NOMO-1 treated with DMSO at 0.1 percent for 48 hours (cell line): ENCODE data around the gene PSG6.
A peak's percentile ranks its signal among the peaks of the same experiment; 100 is the strongest.
"Not testable (repeated sequence)": the region's sequence is repeated elsewhere in the genome, so short reads cannot be mapped to it uniquely, and the experiment has no call there.

Experiments
- DNase-seq: peaks from one replicate; lab custom pipeline; 2025; ENCODE audit not compliant: unreplicated experiment; lab: John Stamatoyannopoulos, UW

PSG6 gene

GRCh38 chr19:42917634-42918033 lies at the start of gene PSG6:
TSS of gene PSG6 (minus strand) at chr19:42917894. CDS start at chr19:42917792, 102 bp downstream.
- DNase-seq: not testable (repeated sequence)

GRCh38 chr19:42965176-42965575 lies 47.5 kb upstream of the PSG6 start:
- no peak for DNase-seq

GRCh38 chr19:42961119-42961518 lies 43.4 kb upstream of the PSG6 start:
- DNase-seq: no peak

GRCh38 chr19:42952126-42952525 lies 34.4 kb upstream of the PSG6 start:
- DNase-seq: not testable (repeated sequence)

GRCh38 chr19:42951476-42951875 lies 33.8 kb upstream of the PSG6 start:
- not testable (repeated sequence) for DNase-seq

- DNase-seq: no peak
These were observed 24.6 kb upstream of the PSG6 start for GRCh38 chr19:42942187-42942789.

- DNase-seq: not testable (repeated sequence)
These were observed 19.4 kb upstream of the PSG6 start, which contains the start of gene PSG7 for GRCh38 chr19:42937107-42937506. TSS of gene PSG7 (minus strand) at chr19:42937207. CDS start at chr19:42937076, 131 bp downstream.

- not testable (repeated sequence) for DNase-seq
These were observed 17.0 kb upstream of the PSG6 start for GRCh38 chr19:42934726-42935125.

- DNase-seq: not testable (repeated sequence)
These were observed 16.5 kb upstream of the PSG6 start for GRCh38 chr19:42934183-42934582.

- not testable (repeated sequence) for DNase-seq
These were observed 15.7 kb upstream of the PSG6 start for GRCh38 chr19:42933412-42933811.

GRCh38 chr19:42932485-42933101 lies 14.9 kb upstream of the PSG6 start:
- DNase-seq: not testable (repeated sequence)

- DNase-seq: not testable (repeated sequence)
These were observed 12.5 kb upstream of the PSG6 start for GRCh38 chr19:42930214-42930613.

GRCh38 chr19:42928896-42929295 lies 11.2 kb upstream of the PSG6 start:
- no peak for DNase-seq

GRCh38 chr19:42926781-42927180 lies 9.1 kb upstream of the PSG6 start:
- DNase-seq: no peak

- peak; percentile 0 for DNase-seq
These were observed 5.4 kb upstream of the PSG6 start for GRCh38 chr19:42923106-42923505.

- DNase-seq: not testable (repeated sequence)
These were observed 3.3 kb upstream of the PSG6 start for GRCh38 chr19:42920971-42921370.

- no peak for DNase-seq
These were observed 2.0 kb upstream of the PSG6 start for GRCh38 chr19:42919757-42920079.

- not testable (repeated sequence) for DNase-seq
These were observed 1.5 kb upstream of the PSG6 start for GRCh38 chr19:42919070-42919756.

- DNase-seq: not testable (repeated sequence)
These were observed 829 bp upstream of the PSG6 start for GRCh38 chr19:42918377-42919069.

- DNase-seq: not testable (repeated sequence)
These were observed 763 bp downstream of the PSG6 start for GRCh38 chr19:42916931-42917330.

GRCh38 chr19:42913516-42913915 lies 4.2 kb downstream of the PSG6 start:
- DNase-seq: not testable (repeated sequence)
